GM21576 (cell line): ENCODE measurements around the gene MCRIP1.
"Not testable (repeated sequence)": the region's sequence is repeated elsewhere in the genome, so short reads cannot be mapped to it uniquely, and the experiment has no call there.

Source experiments
- ATAC-seq: cut with Tn5 transposase; IDR thresholded peaks from one replicate; pipeline ENCODE4 v1.9.1; 2021; ENCODE audit warnings: mild to moderate bottlenecking, moderate library complexity; ENCODE audit not compliant: unreplicated experiment

MCRIP1 gene

DNA sequence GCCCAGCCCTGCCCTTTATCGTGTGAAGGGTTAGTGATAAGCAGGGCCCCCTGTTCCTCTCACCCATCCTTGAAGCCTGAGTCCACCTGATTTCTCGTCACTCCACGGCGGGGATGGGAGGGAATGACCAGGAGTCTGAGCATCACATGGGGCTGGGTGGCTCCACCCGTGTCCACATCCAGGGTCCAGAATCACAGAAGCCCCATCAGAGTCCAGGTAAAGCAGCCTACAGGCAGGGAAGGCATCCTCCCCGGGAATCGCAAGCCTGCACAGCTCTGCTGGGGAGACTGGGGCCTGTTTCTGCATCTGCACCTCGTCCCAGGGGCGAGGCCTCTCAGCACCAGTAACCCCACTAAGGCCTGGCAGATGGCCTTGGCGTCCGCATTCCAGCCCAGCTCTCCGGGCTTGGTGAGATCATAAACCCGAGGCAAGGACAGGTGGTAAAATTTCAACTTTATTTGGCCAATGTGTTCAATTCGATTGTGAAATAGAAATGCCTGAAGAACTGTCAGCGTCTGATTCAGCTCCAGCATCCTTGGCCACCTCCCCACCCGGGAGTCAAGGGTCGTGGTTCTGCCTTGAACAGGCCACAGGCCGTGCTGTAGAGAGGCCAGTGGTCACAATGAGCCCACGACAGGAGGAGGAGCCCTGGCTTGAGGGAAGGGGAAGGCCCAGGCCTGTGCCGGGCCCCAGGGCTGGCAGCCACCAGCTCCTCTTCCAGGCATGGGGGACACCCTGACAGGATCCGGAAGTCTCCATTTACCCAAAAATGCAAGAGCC lies 9.8 kb upstream of the MCRIP1 start:
- ATAC-seq = no peak

DNA sequence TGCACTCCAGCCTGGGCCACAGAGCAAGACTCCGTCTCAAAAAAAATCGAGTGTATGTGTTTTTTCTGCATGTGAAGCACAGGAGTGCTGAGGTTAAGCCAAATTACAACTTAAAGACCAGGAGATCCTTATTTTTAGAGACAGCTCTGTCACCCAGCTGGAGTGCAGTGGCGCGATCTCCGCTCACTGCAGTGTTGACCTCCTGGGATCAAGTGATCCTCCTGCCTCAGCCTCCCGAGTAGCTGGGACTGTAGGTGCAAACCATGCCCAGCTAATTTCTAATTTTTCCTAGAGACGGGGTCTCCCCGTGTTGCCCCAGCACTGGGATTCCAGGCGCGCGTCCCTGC lies 9.3 kb upstream of the MCRIP1 start:
- ATAC-seq = no peak

DNA sequence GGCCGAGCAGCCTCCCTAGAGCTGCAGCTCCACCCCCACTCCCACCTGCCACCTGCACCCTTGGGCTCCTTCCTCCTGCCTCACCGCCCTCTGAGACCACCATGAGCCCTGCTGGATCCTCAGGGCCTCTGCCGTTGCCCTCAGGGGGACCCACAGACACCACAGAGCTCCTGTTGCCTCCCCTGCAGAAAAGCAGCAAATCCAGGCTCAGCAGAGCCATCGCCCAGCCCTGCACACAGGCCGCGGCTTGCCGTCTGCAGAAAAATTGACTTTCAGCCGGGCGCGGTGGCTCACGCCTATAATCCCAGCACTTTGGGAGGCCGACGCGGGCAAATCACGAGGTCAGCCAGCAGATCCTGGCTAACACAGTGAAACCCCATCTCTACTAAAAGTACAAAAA lies 8.8 kb upstream of the MCRIP1 start:
- no peak for ATAC-seq

DNA sequence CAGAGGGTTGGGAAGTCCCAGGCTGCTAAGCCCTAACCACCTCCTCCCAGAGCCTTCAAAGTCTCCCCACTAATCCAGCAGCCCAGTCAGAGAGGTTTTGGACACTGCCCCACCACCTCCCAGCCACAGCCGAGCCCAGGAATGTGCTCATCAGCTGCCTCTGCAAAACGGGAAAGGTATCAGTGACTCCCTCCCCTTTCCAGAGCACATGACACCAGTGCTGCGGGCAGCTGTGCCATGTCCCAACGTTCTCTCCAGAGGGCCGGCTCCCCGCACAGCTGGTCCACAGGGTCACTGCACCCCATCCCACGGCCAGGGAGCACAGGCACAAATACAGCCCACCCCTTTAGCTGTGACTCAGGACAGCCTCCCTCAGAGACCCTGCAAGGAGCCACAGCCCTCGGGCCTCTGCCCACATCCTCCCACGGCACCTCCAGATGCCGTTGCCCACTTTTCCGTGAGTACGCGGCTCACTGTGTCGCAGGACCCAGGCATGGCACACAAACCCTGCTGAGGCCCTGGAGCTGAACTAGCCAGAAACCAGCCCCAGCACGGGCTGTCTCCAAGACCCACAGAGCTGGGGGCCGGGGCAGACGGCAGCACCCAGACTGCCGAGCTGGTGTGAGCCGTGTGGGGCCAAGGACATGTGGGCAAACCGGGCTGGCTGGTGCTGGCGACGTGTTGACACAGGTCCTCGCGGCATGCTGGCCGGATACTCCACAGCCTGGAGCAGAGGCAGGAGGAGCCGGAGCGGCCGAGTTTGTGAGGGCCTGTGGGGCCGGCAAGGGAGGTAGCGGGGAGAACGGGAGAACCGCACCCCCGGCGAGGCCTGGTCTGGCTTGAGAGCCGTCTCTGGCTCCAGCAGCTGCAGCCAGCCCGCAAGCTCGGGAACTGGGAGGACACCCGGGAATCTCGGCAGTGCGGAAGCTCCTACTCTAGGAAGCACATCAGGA lies 8.0 kb upstream of the MCRIP1 start:
- no peak for ATAC-seq

DNA sequence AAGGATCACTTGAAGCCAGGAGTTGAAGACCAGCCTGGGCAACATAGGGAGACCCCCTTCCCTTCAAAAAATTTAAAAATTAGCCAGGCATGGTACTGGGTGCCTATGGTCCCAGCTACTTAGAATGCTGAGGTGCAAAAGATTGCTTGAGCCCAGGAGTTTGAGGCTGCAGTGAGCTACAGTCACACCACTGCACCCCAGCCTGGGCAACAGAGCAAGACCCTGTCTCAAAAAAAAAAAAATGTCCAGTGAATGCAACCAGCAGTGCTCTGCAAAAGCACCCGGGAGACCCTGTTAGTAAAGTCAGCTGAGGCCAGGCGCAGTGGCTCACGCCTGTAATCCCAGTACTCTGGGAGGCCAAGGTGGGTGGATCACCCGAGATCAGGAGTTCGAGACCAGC lies 7.0 kb upstream of the MCRIP1 start:
- not testable (repeated sequence) for ATAC-seq

DNA sequence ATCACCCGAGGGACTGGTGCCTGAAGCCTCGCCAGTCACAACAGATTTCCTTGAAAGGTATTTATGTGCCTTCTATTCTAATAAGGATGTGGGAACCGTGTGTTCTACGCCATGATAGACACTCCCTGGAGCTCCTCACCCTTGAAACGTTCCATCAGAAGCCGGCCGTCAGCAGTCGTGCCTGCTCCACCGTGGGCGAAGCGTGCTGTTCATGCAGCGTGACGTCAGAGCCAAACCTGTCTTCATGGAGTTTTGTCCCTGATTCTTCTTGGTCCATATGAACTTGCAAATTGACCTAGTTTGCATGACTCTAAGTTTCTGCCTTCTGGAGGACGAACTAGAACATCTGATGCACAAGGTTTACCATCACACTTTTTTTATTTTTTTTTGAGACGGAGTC lies 6.2 kb upstream of the MCRIP1 start:
- no peak for ATAC-seq

DNA sequence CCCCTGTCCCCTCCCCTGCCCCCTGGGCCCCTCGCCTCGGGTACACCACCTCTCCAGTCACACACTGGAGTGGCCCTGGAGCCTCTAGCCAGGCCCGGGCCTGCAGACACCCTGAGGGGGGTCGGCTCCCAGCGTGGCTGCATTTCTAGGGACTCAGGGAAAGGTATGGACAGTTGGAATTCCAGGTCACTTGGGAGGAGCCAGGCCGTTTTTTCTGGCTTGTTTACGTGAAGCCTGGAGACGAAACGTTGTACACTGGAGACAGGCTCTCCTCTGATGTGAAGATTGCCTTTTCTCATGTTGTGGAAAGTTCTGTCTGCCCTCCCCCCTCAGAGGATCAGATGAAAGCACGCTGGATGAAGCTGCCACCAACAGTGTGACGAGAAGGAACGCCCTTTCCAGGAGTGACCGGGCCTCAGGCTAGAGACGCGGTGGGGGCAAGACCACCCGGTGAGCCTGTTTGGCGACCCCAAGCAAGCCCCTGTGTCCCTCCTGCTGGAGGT lies 5.7 kb upstream of the MCRIP1 start:
- no peak for ATAC-seq

DNA sequence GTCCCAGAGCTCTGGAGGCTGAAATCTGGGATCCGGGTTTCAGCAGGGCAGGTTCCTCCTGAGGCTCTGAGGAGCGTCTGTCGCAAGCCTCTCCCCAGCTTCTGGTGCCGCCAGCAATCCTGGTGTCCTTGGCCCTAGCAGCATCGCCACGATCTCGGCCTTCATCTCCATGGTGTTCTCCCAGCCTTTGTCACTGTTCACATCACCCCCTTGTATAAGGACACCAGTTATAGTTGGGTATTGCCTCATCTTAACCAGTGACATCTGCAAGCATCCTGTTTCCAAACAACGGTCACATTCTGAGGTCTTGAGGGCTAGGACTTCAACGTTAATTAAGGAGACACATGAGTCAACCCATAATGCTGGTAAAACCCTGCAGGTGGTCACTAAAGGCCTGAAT lies 4.5 kb upstream of the MCRIP1 start:
- ATAC-seq = no peak

DNA sequence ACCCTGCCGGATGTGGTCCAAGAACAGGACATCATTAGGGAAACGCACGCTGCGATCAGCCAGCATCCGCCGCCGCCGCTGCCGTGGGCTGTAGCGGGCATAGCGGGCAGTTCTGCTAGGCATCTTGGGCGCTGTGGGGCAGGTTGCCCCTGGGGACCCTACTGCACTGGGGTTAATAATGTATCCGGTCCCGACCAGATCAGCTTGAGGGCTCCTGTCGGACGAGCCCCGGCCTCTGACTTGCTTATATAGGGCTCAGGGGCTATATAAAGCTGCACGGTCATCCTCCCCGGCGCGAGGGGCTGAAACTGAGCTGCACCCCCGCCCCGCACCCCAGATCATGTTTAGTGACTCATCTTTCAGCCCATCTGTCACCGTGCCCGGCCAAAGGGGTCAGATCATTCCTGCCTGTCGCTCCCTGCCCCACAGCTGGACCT lies 1.8 kb upstream of the MCRIP1 start, which contains the start of gene PPP1R27:
PPP1R27 (minus strand) TSS at position 220 of the 437 bp plus-strand sequence; CDS start at position 123, 97 bp downstream.
- ATAC-seq = no peak

DNA sequence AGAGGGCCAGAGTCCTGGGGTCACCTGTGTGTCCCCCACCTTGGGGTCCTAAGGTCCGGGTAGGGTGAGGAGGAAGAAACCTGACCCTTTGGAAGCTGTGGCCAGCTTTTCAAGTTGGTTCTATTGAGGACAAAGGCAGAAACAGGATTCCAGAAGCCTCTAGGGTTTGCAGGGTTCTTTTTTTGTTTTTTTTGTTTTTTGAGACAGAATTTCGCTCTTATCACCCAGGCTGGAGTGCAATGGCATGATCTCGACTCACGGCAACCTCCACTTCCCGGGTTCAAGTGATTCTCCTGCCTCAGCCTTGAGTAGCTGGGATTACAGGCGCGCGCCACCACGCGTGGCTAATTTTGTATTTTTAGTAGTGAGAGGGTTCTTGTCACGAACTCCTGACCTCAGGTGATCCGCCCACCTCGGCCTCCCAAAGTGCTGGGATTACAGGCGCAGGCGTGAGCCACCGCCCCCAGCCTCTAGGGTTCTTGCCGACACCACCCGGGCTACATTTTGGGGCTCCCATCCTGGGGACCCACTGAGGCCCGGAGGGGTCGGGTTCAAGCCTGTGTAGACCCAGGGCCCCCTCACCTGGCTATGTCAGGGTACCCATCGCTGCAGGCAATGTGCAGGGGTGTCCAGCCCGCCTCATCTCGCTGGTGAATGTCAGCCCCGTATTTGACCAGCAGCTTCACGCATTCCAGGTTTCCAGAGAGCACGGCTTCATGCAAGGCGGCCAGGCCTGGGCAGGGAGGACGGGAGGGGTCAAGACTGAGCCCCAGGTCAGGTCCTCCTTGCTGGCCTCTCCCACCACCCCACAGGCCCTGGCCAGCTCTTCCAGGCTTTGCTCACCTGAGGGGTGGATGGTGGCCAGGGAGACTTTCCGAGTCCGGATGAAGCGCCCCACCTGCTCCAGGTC lies 1.1 kb upstream of the MCRIP1 start:
- ATAC-seq = no peak

DNA sequence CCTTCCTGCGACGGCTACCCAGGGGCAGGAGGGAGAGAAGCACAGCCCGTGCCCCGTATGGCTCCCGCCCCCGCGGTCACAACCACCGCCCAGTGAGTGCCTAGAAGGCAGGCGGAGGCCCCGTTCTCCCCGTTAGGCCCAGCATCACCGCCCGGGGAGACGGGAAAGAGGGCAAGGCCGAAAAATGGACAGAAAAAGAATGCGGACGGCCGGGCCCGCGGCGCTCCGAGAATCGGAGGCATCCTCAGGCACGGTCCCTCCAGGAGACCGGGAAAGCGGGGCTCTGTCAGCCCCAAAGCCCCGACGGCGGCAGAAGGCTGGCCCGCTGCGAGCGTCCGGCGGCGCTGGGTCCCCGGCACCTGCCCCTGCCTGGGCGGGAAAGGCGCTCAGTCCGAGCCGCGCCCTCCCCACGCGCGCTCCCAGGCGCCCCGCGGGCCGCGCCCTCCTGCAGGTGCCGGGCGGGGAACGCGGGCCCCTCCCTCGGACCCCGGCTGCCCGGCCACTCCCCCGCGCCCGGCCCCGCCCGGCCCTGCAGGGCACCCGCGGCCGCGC lies 407 bp downstream of the MCRIP1 start:
- ATAC-seq = peak; percentile 24

DNA sequence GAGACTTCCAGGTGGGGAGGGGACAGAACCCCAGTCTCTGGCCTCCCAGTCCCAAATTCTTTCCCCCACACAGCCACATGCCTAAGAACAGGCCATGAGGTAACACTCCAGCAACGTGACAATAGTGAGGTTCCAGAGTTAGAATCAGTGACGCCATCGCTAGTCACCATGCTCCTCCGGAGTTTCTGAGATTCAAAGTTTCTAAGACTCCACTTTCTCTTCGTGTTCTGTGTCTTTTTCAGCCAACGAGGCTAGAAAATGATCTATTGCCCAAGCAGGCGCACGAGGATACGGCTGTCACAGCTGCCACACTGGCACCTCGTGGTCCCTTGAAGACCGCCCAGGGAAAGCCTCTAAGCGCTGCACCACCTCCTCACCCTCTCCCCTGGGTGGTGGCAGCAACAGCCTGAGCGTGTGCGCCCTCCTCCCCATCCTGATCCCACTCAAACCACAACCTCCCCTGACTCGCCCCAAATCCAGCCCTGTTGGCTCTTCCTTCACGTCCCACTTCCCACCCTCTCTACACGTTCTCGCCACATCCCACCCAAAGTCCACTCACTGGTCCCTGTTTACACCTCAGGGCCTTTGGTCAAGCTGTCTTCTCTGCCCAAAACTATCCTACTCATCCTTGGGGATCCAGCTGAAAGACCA lies 1.0 kb downstream of the MCRIP1 start:
- ATAC-seq = peak; percentile 21

DNA sequence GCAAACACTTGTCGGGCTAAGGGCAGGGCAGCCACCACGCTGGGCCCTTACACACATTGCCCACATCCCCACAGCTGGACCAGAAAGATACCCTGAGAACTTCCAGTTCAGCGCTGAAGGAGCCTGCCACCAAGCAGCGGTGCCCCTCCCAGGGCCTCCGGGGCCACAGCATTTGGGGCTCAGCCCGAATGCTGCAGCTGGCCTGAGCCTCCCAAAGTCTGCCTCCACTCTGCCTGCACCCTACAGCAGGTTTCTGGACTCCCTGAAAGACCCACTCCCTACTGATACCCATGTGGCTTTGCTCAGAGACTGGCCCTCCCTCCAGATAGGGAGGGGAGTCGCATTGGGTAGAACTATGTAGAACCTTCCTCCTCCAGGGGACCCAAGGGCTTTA lies 1.5 kb downstream of the MCRIP1 start:
- no peak for ATAC-seq

DNA sequence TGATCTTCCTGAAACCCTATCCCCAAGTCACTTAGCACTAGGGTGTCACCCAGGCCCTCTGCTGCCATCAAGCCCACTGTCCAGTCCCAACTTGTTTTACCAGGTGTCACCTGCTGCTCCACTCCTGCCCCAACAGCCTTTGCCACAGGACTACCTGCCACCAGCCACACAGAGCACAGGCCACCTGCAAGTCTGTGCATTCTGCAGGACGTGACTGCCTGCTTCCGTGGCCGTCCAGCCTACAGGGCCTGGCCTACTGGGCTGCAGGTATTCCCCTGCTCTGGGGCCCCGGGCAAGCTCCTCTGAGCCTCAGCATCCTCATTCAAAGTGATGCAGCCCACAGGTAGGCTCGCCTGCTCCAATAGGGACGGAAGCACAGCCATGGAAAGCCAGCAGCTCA lies 3.2 kb downstream of the MCRIP1 start:
- ATAC-seq = no peak

DNA sequence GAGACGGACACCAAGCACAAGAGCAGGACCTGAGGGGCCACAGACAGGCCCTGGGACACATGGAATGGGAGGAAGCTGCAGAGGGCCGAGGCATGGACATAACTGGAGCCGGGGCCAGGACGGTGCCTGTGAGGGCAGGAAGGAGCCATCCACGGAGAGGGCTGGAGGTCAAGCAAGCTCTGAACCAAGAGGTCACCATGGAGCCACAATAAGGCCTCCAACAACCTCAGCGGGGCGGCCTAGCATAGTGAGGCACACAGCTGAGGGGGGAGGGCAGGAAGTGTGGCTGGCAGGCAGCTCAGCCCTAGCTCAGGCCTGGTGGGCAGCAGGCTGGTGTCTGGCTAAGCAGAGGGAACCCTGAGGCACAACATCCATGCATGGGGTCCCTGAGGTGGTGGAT lies 4.4 kb downstream of the MCRIP1 start:
- ATAC-seq = no peak

DNA sequence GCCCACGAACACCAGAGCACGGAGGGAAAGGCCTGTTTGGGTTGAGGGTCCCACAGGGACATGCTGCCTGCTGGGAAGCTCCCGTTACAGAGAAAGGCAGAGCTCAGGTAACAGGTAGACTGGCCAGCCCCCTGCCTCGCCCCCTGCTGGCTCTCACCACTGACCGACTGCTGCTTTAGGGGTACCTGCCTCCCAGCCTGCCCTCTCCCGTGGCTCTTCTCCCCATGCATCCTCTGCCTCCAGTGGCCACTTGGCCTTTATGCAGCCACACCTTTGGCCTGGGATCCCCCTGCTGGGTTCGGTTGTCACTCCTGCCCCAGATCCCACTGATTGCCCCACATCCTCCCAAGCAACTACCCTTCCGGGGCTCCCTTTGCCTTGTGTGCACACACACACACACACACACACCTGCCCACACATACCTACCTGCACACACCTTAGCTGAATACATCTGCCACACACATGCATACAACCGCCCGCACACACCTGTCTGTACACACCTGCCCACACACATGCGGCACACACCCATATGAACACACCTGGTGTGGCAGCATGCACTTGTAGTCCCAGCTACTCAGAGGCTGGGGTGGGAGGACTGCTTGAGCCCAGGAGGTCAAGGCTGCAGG lies 7.1 kb downstream of the MCRIP1 start:
- ATAC-seq = no peak

DNA sequence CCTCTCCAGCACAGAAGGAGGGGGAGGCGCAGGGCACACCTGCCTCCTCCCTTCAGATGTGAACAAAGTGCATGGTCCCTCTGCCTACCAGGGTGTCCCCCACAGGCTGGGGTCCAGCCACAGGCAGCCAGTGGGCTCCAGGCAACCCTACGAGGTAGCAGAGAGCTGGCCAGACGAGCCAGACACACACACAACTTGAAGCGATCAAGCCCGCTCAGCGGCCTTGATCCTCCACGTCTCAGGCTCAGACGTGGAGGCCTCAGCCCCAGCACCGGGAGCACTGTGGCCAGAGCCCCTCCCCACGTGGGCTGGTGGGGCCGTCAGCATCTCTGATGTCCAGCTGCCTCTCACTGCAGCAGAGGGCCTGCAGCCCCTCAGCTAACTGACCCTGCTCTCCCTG lies 8.5 kb downstream of the MCRIP1 start:
- no peak for ATAC-seq

DNA sequence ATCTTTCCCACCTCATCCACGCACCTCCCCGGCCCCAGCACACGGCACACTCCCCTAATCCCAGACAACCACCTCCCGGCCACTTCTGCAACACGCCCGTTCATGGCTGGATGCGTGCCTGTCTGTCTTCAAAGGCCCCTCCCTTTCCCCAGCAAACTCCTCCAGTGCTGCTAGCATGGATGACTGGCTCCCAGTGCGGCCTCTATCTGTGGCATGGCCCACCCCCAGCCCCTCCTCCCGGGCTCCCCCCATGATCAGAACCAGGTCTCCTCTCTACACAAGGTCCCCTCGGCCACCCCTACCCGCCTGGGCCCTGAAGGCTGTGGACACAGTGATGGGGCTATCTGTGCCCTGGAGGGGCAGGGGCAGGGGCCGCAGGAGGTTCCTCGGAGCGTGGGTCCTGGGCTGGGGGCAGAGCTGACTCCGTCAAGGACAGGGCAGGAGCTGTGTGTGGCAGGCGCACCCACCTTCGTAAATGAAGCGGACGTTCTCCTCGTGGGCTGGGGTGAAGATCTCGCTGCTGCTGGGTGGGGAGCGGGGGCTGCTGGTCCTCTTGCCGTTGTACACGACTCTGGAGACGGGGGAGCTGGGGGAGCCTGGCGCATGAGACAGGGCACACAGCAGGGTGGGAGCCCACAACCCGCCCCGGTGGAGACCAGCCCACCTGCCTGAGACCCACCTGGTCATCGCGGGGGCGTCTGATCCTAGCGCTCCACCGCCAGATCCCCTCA lies 9.1 kb downstream of the MCRIP1 start:
- no peak for ATAC-seq
